Measurements from ENCODE around the gene KNDC1. TPM values are rescaled to one million over a fixed set of nuclear protein-coding genes. Genes with fewer than 3 reads are reported as not detected.
A peak's percentile ranks its signal among the peaks of the same experiment; 100 is the strongest.

The KNDC1 gene
- total RNA-seq, 6 experiments from 2014 or later: 0.54 to 11.6 (median 8.2) TPM

- Histone ChIP-seq H3K4me1 (no peaks in the 10 kb centered on the region), H3K9me3 (no peaks in the 10 kb centered on the region), H3K4me3 (no peak overlapping the region), H3K36me3 (no peaks in the 10 kb centered on the region), H3K27ac (no peak overlapping the region), H3K27me3 (no peaks in the 10 kb centered on the region)
- TF ChIP-seq POLR2A (IDR thresholded peaks at IDR 0.05) (no peak), CTCF (IDR thresholded peaks at IDR 0.05) (no peak)
- no CpG with 5 or more reads among the region's 4 CpGs for WGBS (ENCODE audit: insufficient coverage, low coverage, low lambda C conversion rate, missing lambda C conversion rate)
- DNase-seq (peak in 2 of 3 donors; percentile 26 to 33), ATAC-seq (no peak)
- intact Hi-C loops (cut with DNase I): no loop called here
Measured at GRCh38 chr10:133176546-133176945, 16.5 kb downstream of the KNDC1 start.

- intact Hi-C loops (cut with DNase I): no loop called here
- H3K4me3 ChIP-seq: no peak overlapping the region
Measured at GRCh38 chr10:133177380-133178157, 17.6 kb downstream of the KNDC1 start.

GRCh38 chr10:133178357-133179127, 18.5 kb downstream of the KNDC1 start:
- no peaks in the 10 kb centered on the region for H3K27me3 ChIP-seq
- H3K4me3 ChIP-seq: no peak overlapping the region
- H3K4me1 ChIP-seq: no peaks in the 10 kb centered on the region
- WGBS (ENCODE audit: insufficient coverage, low coverage, low lambda C conversion rate, missing lambda C conversion rate): 81% methylated on average over 18 of the region's 29 CpGs
- peak in 1 of 3 donors; percentile 31 for DNase-seq
- TF ChIP-seq CTCF (IDR thresholded peaks at IDR 0.05) (no peak), POLR2A (IDR thresholded peaks at IDR 0.05) (no peak)
- ATAC-seq: no peak
- intact Hi-C loops (cut with DNase I): no loop called here
- no peaks in the 10 kb centered on the region for H3K9me3 ChIP-seq
- no peaks in the 10 kb centered on the region for H3K36me3 ChIP-seq
- no peak overlapping the region for H3K27ac ChIP-seq

More at GRCh38 chr10:133177380-133178157, 17.6 kb downstream of the KNDC1 start:
- TF ChIP-seq POLR2A (IDR thresholded peaks at IDR 0.05) (no peak), CTCF (IDR thresholded peaks at IDR 0.05) (no peak)
- 82% methylated on average over 10 of the region's 12 CpGs for WGBS (ENCODE audit: insufficient coverage, low coverage, low lambda C conversion rate, missing lambda C conversion rate)
- Histone ChIP-seq H3K27me3 (no peaks in the 10 kb centered on the region), H3K27ac (no peak overlapping the region), H3K9me3 (no peaks in the 10 kb centered on the region), H3K36me3 (no peaks in the 10 kb centered on the region), H3K4me1 (no peaks in the 10 kb centered on the region)
- no peak for ATAC-seq
- DNase-seq: no peak

GRCh38 chr10:133179128-133179520, 19.1 kb downstream of the KNDC1 start:
- ATAC-seq (no peak), DNase-seq (peak in 2 of 3 donors; percentile 8 to 25)
- Histone ChIP-seq H3K4me1 (no peaks in the 10 kb centered on the region), H3K27me3 (no peaks in the 10 kb centered on the region), H3K9me3 (no peaks in the 10 kb centered on the region), H3K4me3 (no peak overlapping the region), H3K27ac (no peak overlapping the region), H3K36me3 (no peaks in the 10 kb centered on the region)
- intact Hi-C loops (cut with DNase I): no loop called here
- 75% methylated on average over 7 of the region's 11 CpGs for WGBS (ENCODE audit: insufficient coverage, low coverage, low lambda C conversion rate, missing lambda C conversion rate)
- no peak for TF ChIP-seq POLR2A (IDR thresholded peaks at IDR 0.05)
- no peak for TF ChIP-seq CTCF (IDR thresholded peaks at IDR 0.05)

Measured in right lobe of liver (tissue), 6 donors.